Neural progenitor cell (in vitro differentiated cells): Measurements from ENCODE around the gene XKR8.

Experiments
- EZH2 ChIP-seq: fragments of 200-600 bp; sonication (generic); IDR thresholded peaks from 2 replicates; pipeline ENCODE4 v1.6.1; 2017; ENCODE audit warnings: antibody characterized with exemption, mild to moderate bottlenecking, moderate library complexity
- EZH2phosphoT487 ChIP-seq: fragments of 200-600 bp; sonication (generic); IDR thresholded peaks from 2 replicates; pipeline ENCODE4 v1.6.1; 2017; ENCODE audit warnings: antibody characterized with exemption
- TF ChIP-seq, protein P1 (sequence below): fragments of 200-600 bp; sonication (generic); IDR thresholded peaks from 2 replicates; pipeline ENCODE4 v1.5.1; 2017; ENCODE audit warnings: antibody characterized with exemption, mild to moderate bottlenecking

DNA sequence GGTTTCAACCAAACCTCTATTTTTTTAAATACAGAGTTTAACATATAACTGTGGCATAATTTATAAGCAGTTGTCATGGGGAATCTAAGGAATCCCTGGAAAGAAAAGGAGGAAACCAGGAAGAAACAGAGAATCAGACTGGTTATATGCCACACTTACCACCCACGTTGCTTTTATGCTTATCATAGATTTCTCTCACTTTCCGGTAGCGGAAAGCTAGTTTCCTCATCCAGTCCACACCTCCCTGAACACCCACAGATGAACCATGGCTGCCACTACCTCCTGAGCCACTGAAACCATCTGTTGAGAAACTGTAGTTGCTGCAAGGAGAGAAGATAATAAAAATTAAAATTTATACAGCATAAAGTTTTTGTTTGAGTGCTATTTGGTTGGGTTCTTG, 33.5 kb downstream of the XKR8 start:
- TF ChIP-seq EZH2phosphoT487: no peak
- TF ChIP-seq, protein P1, sequence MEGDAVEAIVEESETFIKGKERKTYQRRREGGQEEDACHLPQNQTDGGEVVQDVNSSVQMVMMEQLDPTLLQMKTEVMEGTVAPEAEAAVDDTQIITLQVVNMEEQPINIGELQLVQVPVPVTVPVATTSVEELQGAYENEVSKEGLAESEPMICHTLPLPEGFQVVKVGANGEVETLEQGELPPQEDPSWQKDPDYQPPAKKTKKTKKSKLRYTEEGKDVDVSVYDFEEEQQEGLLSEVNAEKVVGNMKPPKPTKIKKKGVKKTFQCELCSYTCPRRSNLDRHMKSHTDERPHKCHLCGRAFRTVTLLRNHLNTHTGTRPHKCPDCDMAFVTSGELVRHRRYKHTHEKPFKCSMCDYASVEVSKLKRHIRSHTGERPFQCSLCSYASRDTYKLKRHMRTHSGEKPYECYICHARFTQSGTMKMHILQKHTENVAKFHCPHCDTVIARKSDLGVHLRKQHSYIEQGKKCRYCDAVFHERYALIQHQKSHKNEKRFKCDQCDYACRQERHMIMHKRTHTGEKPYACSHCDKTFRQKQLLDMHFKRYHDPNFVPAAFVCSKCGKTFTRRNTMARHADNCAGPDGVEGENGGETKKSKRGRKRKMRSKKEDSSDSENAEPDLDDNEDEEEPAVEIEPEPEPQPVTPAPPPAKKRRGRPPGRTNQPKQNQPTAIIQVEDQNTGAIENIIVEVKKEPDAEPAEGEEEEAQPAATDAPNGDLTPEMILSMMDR: no peak
- no peak for TF ChIP-seq EZH2
